Urothelium cell line (cell line): ENCODE measurements around the gene ALDH5A1.
"Not testable (repeated sequence)": the region's sequence is repeated elsewhere in the genome, so short reads cannot be mapped to it uniquely, and the experiment has no call there.

Experiments
- DNase-seq: peaks from one replicate; pipeline ENCODE4 v3.0.0; 2011; ENCODE audit warnings: low spot score, mixed read lengths
- FAIRE-seq: peaks from 2 replicates; lab custom pipeline; 2011; peaks lifted over from hg19 to GRCh38; lab: Jason Lieb, UNC

The ALDH5A1 gene

GRCh38 chr6:24484657-24485323, 10.0 kb upstream of the ALDH5A1 start:
- no peak for DNase-seq
- FAIRE-seq, result no peak

- FAIRE-seq (no peak), DNase-seq (no peak)
Observed at GRCh38 chr6:24486065-24486464, 8.7 kb upstream of the ALDH5A1 start.

- DNase-seq (no peak), FAIRE-seq (no peak)
Observed at GRCh38 chr6:24489470-24489869, 5.3 kb upstream of the ALDH5A1 start, which contains the start of gene GPLD1. Gene GPLD1 (minus strand): TSS chr6:24489578. CDS start chr6:24489511, 67 bp downstream.

- FAIRE-seq (no peak), DNase-seq (no peak)
Observed at GRCh38 chr6:24489881-24490280, 4.9 kb upstream of the ALDH5A1 start.

- DNase-seq (no peak), FAIRE-seq (no peak)
Observed at GRCh38 chr6:24490948-24491347, 3.8 kb upstream of the ALDH5A1 start.

- DNase-seq (no peak), FAIRE-seq (no peak)
Observed at GRCh38 chr6:24492475-24492874, 2.3 kb upstream of the ALDH5A1 start.

GRCh38 chr6:24493945-24494820, 586 bp upstream of the ALDH5A1 start:
- FAIRE-seq, result no peak

GRCh38 chr6:24497254-24497970, 2.6 kb downstream of the ALDH5A1 start:
- DNase-seq, result no peak
- no peak for FAIRE-seq

More at GRCh38 chr6:24493945-24494820, 586 bp upstream of the ALDH5A1 start:
- no peak for DNase-seq

GRCh38 chr6:24500683-24501082, 5.9 kb downstream of the ALDH5A1 start:
- FAIRE-seq, result no peak

GRCh38 chr6:24501374-24501773, 6.6 kb downstream of the ALDH5A1 start:
- no peak for FAIRE-seq
- no peak for DNase-seq

More at GRCh38 chr6:24500683-24501082, 5.9 kb downstream of the ALDH5A1 start:
- DNase-seq, result no peak

- DNase-seq (no peak), FAIRE-seq (no peak)
Observed at GRCh38 chr6:24501914-24502313, 7.1 kb downstream of the ALDH5A1 start.

GRCh38 chr6:24504287-24504648, 9.5 kb downstream of the ALDH5A1 start:
- no peak for DNase-seq
- no peak for FAIRE-seq

- DNase-seq, result no peak
- no peak for FAIRE-seq
Observed at GRCh38 chr6:24504649-24505586, 10.1 kb downstream of the ALDH5A1 start.

GRCh38 chr6:24506814-24507520, 12.2 kb downstream of the ALDH5A1 start:
- FAIRE-seq (no peak), DNase-seq (no peak)

- not testable (repeated sequence) for FAIRE-seq, DNase-seq
Observed at GRCh38 chr6:24511976-24512375, 17.2 kb downstream of the ALDH5A1 start.

- FAIRE-seq (no peak), DNase-seq (no peak)
Observed at GRCh38 chr6:24513602-24514001, 18.8 kb downstream of the ALDH5A1 start.

- no peak for FAIRE-seq
- no peak for DNase-seq
Observed at GRCh38 chr6:24517659-24518543, 23.1 kb downstream of the ALDH5A1 start.

- DNase-seq, result peak; percentile 69
- no peak for FAIRE-seq
Observed at GRCh38 chr6:24520929-24521546, 26.3 kb downstream of the ALDH5A1 start.
